ENCODE measurements around the gene PTPN22.

Gene PTPN22

DNA sequence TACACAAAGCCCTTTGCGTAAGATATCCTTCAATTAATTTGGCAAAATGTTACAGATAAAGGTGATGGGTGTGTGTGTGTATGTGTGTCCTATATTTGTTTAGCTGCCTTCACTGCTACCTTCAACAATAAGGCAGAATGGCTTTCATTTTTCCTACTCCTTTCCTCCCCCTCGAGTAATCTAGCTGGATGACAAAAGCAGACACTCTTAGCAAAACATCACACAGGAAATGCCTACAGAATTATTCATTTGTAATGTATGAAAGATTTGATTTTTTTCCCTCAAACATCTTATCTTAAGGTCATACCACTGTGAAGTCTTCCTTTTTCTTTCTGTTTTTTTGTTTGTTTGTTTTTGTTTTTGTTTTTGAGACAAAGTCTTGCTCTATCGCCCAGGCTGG, 10.6 kb downstream of the PTPN22 start:
- DNase-seq (ENCODE audit: low spot score) = no peak
- TF ChIP-seq, protein P1, sequence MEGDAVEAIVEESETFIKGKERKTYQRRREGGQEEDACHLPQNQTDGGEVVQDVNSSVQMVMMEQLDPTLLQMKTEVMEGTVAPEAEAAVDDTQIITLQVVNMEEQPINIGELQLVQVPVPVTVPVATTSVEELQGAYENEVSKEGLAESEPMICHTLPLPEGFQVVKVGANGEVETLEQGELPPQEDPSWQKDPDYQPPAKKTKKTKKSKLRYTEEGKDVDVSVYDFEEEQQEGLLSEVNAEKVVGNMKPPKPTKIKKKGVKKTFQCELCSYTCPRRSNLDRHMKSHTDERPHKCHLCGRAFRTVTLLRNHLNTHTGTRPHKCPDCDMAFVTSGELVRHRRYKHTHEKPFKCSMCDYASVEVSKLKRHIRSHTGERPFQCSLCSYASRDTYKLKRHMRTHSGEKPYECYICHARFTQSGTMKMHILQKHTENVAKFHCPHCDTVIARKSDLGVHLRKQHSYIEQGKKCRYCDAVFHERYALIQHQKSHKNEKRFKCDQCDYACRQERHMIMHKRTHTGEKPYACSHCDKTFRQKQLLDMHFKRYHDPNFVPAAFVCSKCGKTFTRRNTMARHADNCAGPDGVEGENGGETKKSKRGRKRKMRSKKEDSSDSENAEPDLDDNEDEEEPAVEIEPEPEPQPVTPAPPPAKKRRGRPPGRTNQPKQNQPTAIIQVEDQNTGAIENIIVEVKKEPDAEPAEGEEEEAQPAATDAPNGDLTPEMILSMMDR (IDR thresholded peaks at IDR 0.05; ENCODE audit: borderline replicate concordance, control extremely low read depth, extremely low read depth, insufficient read depth, missing control alignments) = no peak
- in situ Hi-C loops (cut with MboI; ENCODE audit: low sequenced_read_pairs, unreplicated experiment) = no loop called here

DNA sequence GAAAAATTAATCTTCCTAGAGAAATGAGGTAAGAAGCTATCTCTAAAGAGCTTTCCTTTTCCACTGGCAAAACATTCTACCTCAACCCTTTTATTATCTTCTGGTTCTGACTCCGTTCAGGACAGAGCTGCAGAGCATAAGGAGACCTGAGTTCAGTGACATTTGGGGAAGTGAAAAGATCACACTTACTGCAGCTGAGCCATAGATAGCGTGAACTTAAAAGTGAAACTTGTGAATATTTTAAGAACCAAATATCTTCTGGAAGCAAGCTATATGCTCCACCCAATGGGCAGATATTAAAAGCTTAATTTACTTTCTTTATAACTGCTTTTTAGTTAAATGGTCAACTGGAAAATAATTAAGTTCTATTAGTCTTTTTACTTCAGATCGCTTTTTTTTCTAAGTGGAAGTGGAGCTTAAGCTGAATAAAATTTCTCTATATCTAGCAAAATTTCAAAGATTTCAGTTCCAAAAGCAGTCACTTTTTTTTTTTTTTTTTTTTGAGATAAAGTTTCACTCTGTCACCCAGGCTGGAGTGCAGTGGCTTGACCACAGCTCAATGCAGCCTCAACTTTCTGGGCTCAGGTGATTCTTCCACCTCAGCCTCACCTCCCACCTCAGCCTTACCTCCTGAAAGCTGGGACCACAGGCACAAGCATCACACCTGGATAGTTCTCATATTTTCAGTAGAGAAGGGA, 11.9 kb downstream of the PTPN22 start:
- no peak for DNase-seq (ENCODE audit: low spot score)
- TF ChIP-seq, protein P1 (IDR thresholded peaks at IDR 0.05; ENCODE audit: borderline replicate concordance, control extremely low read depth, extremely low read depth, insufficient read depth, missing control alignments) = no peak
- in situ Hi-C loops (cut with MboI; ENCODE audit: low sequenced_read_pairs, unreplicated experiment) = no loop called here

DNA sequence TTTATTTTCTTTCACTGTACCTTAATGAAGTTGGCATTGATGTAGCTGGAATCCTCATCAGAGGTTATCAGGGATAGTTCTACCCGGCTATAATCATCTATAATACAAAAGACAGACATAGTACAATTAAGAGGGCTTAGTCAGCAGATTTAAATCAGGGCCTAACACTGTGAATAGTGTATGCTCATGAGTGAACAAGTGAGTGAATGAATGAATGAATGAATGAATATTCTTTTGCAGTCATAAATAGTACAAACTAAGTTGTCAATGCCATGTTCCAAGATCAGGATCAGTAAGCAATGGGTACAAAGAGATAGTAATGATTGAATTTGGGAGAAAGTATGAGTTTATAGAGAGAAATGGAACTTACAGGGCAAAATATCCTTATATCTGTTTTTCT, 12.5 kb downstream of the PTPN22 start:
- no peak for DNase-seq (ENCODE audit: low spot score)
- TF ChIP-seq, protein P1 (IDR thresholded peaks at IDR 0.05; ENCODE audit: borderline replicate concordance, control extremely low read depth, extremely low read depth, insufficient read depth, missing control alignments) = no peak
- in situ Hi-C loops (cut with MboI; ENCODE audit: low sequenced_read_pairs, unreplicated experiment) = no loop called here

DNA sequence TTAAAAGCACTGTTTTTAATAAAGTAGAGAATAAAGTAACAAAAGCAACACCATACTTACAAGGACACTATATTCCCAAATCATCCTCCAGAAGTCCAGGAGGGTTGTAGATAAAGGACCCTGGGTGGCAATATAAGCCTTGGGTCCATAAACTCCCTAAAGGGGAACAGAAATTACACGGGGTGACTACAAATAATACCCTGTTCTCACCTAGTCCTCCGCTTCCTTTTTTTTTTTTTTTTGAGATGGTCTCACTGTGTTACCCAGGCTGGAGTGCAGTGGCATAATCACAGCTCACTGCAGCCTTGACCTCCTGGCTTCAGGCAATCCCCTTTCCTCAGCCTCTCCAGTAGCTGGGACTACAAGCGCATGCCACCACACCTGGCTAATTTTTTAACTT, 13.1 kb downstream of the PTPN22 start:
- TF ChIP-seq, protein P1 (IDR thresholded peaks at IDR 0.05; ENCODE audit: borderline replicate concordance, control extremely low read depth, extremely low read depth, insufficient read depth, missing control alignments) = no peak
- in situ Hi-C loops (cut with MboI; ENCODE audit: low sequenced_read_pairs, unreplicated experiment) = no loop called here
- no peak for DNase-seq (ENCODE audit: low spot score)

DNA sequence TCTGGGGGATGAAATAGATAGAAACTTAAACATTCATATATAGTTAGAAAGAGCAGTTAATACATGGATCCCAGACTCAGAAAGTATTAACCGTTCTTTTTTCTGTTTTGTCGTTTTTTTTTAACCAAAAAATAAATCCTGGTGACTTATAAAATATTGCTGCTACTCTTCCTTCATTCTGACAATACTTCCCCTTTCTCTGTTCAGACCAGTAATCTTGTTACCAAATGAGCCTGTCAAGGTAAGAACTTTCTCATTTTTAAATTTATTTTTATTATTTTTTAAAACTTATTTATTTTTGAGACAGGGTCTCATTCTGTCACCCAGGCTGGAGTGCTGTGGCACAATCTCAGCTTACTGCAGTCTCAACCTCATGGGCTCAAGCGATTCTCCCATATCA, 13.7 kb downstream of the PTPN22 start:
- DNase-seq (ENCODE audit: low spot score) = no peak
- TF ChIP-seq, protein P1 (IDR thresholded peaks at IDR 0.05; ENCODE audit: borderline replicate concordance, control extremely low read depth, extremely low read depth, insufficient read depth, missing control alignments) = no peak
- in situ Hi-C loops (cut with MboI; ENCODE audit: low sequenced_read_pairs, unreplicated experiment) = no loop called here

DNA sequence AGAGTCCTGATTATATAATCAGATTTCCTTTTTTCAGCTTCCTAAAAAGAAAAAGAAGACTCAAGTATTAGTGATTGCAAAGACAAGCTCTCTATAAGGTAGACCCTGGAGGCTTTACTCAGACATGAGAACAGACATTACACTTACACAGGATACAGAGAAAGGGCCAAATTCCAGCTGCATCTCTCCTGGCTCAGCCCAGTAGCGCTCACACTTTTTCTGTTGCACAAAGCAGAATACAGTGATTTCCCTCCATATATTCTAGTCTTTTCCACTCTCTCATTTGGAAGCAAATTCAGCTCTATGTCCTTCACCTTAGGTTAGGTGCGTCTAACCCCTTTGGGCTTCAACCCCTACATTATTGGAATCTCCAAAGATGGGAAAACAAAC, 15.1 kb downstream of the PTPN22 start:
- in situ Hi-C loops (cut with MboI; ENCODE audit: low sequenced_read_pairs, unreplicated experiment) = no loop called here
- no peak for DNase-seq (ENCODE audit: low spot score)
- TF ChIP-seq, protein P1 (IDR thresholded peaks at IDR 0.05; ENCODE audit: borderline replicate concordance, control extremely low read depth, extremely low read depth, insufficient read depth, missing control alignments) = no peak
